Activated naive CD8-positive, alpha-beta T cell treated with anti-CD3 and anti-CD28 coated beads, Interleukin-2, amount 50 U/mL, for 16 hours (primary cell): ENCODE data around the gene PDZD7.
"Not testable (repeated sequence)": the region's sequence is repeated elsewhere in the genome, so short reads cannot be mapped to it uniquely, and the experiment has no call there.

Source experiments
- DNase-seq: peaks from one replicate; pipeline ENCODE4 v3.0.0-alpha.2; 2020; ENCODE audit warnings: low read depth, low spot score

PDZD7 gene

GRCh38 chr10:101040851-101041250 is 9.9 kb upstream of the PDZD7 start:
- no peak for DNase-seq

GRCh38 chr10:101040061-101040460 is 9.1 kb upstream of the PDZD7 start:
- DNase-seq: no peak

GRCh38 chr10:101038484-101038883 is 7.6 kb upstream of the PDZD7 start:
- DNase-seq: no peak

GRCh38 chr10:101036726-101037125 is 5.8 kb upstream of the PDZD7 start:
- DNase-seq: no peak

- DNase-seq: no peak
These were observed 5.2 kb upstream of the PDZD7 start for GRCh38 chr10:101035916-101036702.

- no peak for DNase-seq
These were observed 4.4 kb upstream of the PDZD7 start for GRCh38 chr10:101035314-101035713.

- not testable (repeated sequence) for DNase-seq
These were observed 3.5 kb upstream of the PDZD7 start for GRCh38 chr10:101034404-101034803.

- no peak for DNase-seq
These were observed 2.3 kb upstream of the PDZD7 start for GRCh38 chr10:101033276-101033675.

- DNase-seq: no peak
These were observed 1.8 kb upstream of the PDZD7 start for GRCh38 chr10:101032637-101033224.

GRCh38 chr10:101031796-101032636 is 1.1 kb upstream of the PDZD7 start:
- DNase-seq: peak; percentile 51

- DNase-seq: no peak
These were observed 317 bp downstream of the PDZD7 start for GRCh38 chr10:101030496-101031127.

GRCh38 chr10:101029520-101030295 is 1.2 kb downstream of the PDZD7 start:
- DNase-seq: no peak

GRCh38 chr10:101028446-101029337 is 2.2 kb downstream of the PDZD7 start:
- DNase-seq: no peak

GRCh38 chr10:101027106-101027720 is 3.7 kb downstream of the PDZD7 start:
- DNase-seq: no peak

- DNase-seq: no peak
These were observed 7.8 kb downstream of the PDZD7 start for GRCh38 chr10:101022967-101023705.

- no peak for DNase-seq
These were observed 9.2 kb downstream of the PDZD7 start for GRCh38 chr10:101021692-101022251.

GRCh38 chr10:101021239-101021638 is 9.7 kb downstream of the PDZD7 start:
- no peak for DNase-seq

- no peak for DNase-seq
These were observed 10.4 kb downstream of the PDZD7 start for GRCh38 chr10:101020427-101021075.
